Vagina (tissue), 2 donors: ENCODE measurements around the gene SEMA3E. TPM values are rescaled to one million over a fixed set of nuclear protein-coding genes. Genes with fewer than 3 reads are reported as not detected.

ENCODE experiments used
- DNase-seq, 2 donors: peaks; one replicate each; pipeline ENCODE4 v3.0.0-alpha.2; 2017; ENCODE audit errors: extremely low spot score in 2 of 2
- H3K27ac ChIP-seq: fragments of 200-600 bp; sonication (generic); one replicate; pipeline ENCODE4 v1.5.1; 2019
- H3K27me3 ChIP-seq: fragments of 200-600 bp; sonication (generic); one replicate; pipeline ENCODE4 v1.5.1; 2019
- H3K36me3 ChIP-seq, 2 donors: fragments of 200-600 bp; sonication (generic); one replicate each; pipeline ENCODE4 v1.5.1; 2017 to 2019
- H3K4me1 ChIP-seq: fragments of 200-600 bp; sonication (generic); one replicate; pipeline ENCODE4 v1.5.1; 2019
- H3K4me3 ChIP-seq, 2 donors: fragments of 200-600 bp; sonication (generic); 1 replicate in 1 of 2; 2 replicates in 1 of 2; pipeline ENCODE4 v1.5.1; 2016 to 2019
- H3K9me3 ChIP-seq: fragments of 200-600 bp; sonication (generic); one replicate; pipeline ENCODE4 v1.5.1; 2019
- POLR2A ChIP-seq, 2 donors: fragments of 450-650 bp; IDR thresholded peaks; one replicate each; pipeline ENCODE4 v1.6.1; 2017; ENCODE audit warnings: antibody characterized with exemption in 2 of 2, mild to moderate bottlenecking in 2 of 2, moderate library complexity in 2 of 2
- POLR2AphosphoS5 ChIP-seq, 2 donors: sonication (generic); formaldehyde crosslinking; IDR thresholded peaks; one replicate each; pipeline ENCODE4 v1.9.0; 2017; ENCODE audit warnings: antibody characterized with exemption in 2 of 2, mild to moderate bottlenecking in 2 of 2, low read depth in 1 of 2; ENCODE audit not compliant: insufficient read depth in 1 of 2
- intact Hi-C: fragments of 100-400 bp; cut with DNase I; formaldehyde crosslinking; loops from one replicate; pipeline ENCODE4 v1.15.1; 2023
- total RNA-seq: library from RNA; depleted of rRNA; stranded (reverse); fragments of >200 nt; gene quantifications from one replicate; pipeline ENCODE4 v1.2.3, GENCODE V29; 2016
- TF ChIP-seq, protein P1 (sequence below), 3 experiments: fragments of 450-650 bp in 2 of 3; fragments of 200-600 bp in 1 of 3; sonication (generic) in 1 of 3; IDR thresholded peaks; one replicate each; pipeline ENCODE4 v1.5.1; 2017 to 2019; ENCODE audit warnings: antibody characterized with exemption in 3 of 3, mild to moderate bottlenecking in 2 of 3, moderate library complexity in 2 of 3

SEMA3E gene
- total RNA-seq, 1 donor from 2014 or later, result 4.4 TPM

DNA sequence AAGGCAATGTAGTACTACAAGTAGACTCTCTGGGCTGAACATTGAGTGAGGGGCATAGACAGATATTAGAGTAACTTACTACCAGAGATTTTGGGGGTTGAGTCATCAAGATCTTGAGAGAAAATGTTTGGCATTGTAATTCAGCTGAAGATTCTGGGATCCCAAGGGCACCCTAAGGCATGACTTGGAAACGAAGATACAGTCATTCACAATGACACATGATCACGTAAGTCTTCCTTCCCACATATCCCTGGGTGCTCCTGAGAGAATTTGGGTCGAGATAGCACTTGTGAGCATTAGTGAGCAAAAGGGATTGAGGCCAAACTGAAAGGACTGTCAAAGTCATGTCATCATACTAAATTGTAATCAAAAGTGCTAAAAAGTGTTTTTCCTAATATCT is 293.8 kb downstream of the SEMA3E start:
- Histone ChIP-seq H3K36me3 (no peaks in the 10 kb centered on the region), H3K27ac (no peak overlapping the region), H3K4me1 (no peaks in the 10 kb centered on the region), H3K27me3 (no peaks in the 10 kb centered on the region), H3K4me3 (no peak overlapping the region), H3K9me3 (no peaks in the 10 kb centered on the region)
- TF ChIP-seq POLR2A (IDR thresholded peaks at IDR 0.05) (no peak), POLR2AphosphoS5 (IDR thresholded peaks at IDR 0.05; ENCODE audit: insufficient read depth in 1 of 2, low read depth in 1 of 2) (no peak)
- TF ChIP-seq, protein P1, sequence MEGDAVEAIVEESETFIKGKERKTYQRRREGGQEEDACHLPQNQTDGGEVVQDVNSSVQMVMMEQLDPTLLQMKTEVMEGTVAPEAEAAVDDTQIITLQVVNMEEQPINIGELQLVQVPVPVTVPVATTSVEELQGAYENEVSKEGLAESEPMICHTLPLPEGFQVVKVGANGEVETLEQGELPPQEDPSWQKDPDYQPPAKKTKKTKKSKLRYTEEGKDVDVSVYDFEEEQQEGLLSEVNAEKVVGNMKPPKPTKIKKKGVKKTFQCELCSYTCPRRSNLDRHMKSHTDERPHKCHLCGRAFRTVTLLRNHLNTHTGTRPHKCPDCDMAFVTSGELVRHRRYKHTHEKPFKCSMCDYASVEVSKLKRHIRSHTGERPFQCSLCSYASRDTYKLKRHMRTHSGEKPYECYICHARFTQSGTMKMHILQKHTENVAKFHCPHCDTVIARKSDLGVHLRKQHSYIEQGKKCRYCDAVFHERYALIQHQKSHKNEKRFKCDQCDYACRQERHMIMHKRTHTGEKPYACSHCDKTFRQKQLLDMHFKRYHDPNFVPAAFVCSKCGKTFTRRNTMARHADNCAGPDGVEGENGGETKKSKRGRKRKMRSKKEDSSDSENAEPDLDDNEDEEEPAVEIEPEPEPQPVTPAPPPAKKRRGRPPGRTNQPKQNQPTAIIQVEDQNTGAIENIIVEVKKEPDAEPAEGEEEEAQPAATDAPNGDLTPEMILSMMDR (IDR thresholded peaks at IDR 0.05), result no peak
- DNase-seq, result no peak
- intact Hi-C loops, result no loop called here

DNA sequence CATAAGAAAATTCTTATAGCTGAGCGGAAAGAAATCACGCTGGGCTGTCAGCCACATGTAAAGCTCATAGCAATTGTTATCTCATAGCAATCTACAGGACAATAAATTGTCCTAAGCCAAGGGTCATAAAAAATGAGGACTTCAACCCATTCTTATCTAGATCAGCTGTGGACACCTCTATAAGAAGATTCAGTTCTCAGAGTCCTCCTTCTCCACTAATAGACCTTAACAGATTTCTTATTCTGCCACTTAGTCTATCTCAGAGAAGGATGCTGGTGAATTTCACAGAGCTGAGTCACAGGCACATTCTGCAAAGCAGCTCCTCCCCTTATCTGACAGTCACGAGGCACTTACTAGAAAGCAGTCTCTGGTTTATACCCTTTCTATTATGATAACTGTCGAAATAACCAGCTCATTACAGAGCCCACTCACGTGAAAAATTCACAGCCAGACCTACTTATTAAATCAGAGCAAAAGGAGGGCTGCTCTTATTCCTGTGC is 300.9 kb downstream of the SEMA3E start:
- no peak for DNase-seq

DNA sequence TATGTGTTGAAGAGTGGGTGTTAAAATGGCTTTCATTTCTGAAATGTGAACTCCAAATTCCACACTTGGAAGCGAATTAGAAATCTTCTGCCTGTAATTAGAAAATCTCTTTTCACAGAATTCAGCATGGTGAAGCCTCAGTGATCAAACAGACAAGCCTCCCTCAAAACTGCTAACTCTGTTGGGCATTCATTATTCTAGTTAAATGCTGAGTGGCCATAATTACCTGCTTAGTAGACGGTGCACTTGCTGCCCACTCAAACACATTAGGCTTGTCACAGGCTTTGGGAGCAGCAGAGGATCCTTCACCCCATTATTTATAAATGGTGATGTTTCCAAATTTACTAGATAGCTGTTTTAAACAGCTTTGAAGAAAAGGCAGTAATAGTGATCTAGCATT is 309.0 kb downstream of the SEMA3E start:
- no peak overlapping the region for H3K4me3 ChIP-seq
- no peaks in the 10 kb centered on the region for H3K4me1 ChIP-seq
- no peak overlapping the region for H3K27ac ChIP-seq
- H3K9me3 ChIP-seq, result no peaks in the 10 kb centered on the region
- no peaks in the 10 kb centered on the region for H3K27me3 ChIP-seq
- no peaks in the 10 kb centered on the region for H3K36me3 ChIP-seq
- intact Hi-C loops, result no loop called here
- no peak for DNase-seq
- TF ChIP-seq POLR2A (IDR thresholded peaks at IDR 0.05), result no peak
- TF ChIP-seq POLR2AphosphoS5 (IDR thresholded peaks at IDR 0.05; ENCODE audit: insufficient read depth in 1 of 2, low read depth in 1 of 2), result no peak
- TF ChIP-seq, protein P1 (IDR thresholded peaks at IDR 0.05), result no peak

More for the DNA sequence above, 300.9 kb downstream of the SEMA3E start:
- H3K36me3 ChIP-seq, result no peaks in the 10 kb centered on the region
- TF ChIP-seq POLR2AphosphoS5 (IDR thresholded peaks at IDR 0.05; ENCODE audit: insufficient read depth in 1 of 2, low read depth in 1 of 2) (no peak), POLR2A (IDR thresholded peaks at IDR 0.05) (no peak)
- TF ChIP-seq, protein P1 (IDR thresholded peaks at IDR 0.05), result no peak
- intact Hi-C loops, result no loop called here
- no peak overlapping the region for H3K4me3 ChIP-seq
- H3K9me3 ChIP-seq, result no peaks in the 10 kb centered on the region
- no peaks in the 10 kb centered on the region for H3K27me3 ChIP-seq
- no peaks in the 10 kb centered on the region for H3K4me1 ChIP-seq
- H3K27ac ChIP-seq, result no peak overlapping the region

DNA sequence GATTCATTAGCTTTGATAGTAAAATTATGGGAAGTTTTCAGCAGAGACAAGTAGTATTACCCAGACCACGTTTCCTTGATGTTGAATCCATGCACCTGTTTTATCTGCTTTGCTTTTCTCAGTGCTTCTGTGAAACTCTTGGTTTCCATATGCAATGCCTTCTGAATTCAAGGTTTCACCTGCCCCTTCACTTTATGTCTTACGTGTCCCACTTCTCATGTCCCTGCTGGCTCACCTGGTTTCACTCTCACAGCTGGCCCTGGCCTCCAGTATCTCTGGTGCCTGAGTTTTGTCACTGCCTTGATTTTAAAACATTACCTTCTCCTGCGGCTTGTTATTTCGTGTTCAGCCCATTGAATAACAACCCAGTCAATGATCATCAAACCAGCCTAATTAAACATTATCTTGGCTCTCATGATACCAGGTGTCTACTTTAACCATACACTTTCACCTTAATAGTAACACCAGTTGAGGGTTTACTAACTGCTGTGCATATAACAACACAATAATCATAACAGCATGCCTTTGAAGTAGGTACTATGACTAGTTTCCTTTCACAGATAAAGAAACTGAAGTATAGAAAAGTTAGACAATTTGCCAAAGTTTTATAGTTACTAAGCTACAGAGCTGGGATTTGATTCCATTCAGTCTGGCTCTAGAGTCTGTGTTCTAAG is 310.5 kb downstream of the SEMA3E start:
- no peak for TF ChIP-seq POLR2AphosphoS5 (IDR thresholded peaks at IDR 0.05; ENCODE audit: insufficient read depth in 1 of 2, low read depth in 1 of 2)
- TF ChIP-seq, protein P1 (IDR thresholded peaks at IDR 0.05), result no peak
- TF ChIP-seq POLR2A (IDR thresholded peaks at IDR 0.05), result no peak
- Histone ChIP-seq H3K4me1 (no peaks in the 10 kb centered on the region), H3K27me3 (no peaks in the 10 kb centered on the region), H3K9me3 (no peaks in the 10 kb centered on the region), H3K27ac (no peak overlapping the region), H3K36me3 (no peaks in the 10 kb centered on the region), H3K4me3 (no peak overlapping the region)
- DNase-seq, result no peak
- intact Hi-C loops, result no loop called here

DNA sequence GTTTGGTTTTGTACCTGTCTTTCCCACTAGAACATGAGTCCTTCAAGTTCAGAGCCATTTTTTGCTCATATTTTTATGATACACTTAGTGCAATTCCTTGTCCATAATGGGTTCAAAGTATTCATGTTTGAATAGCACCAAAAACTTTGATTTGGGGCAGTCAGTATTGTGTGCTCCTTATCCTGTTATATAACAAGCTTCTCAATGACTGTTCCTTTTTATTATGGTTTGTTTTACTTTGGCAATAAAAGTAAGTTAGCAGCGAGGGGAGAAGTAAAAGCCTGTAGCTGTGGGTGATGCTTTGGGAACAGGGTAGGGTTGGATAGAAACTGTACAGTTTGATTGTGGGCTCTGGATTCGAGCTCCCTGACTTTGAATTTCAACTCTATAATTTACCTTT is 311.9 kb downstream of the SEMA3E start:
- no peak for DNase-seq
- TF ChIP-seq, protein P1 (IDR thresholded peaks at IDR 0.05), result no peak
- TF ChIP-seq POLR2A (IDR thresholded peaks at IDR 0.05) (no peak), POLR2AphosphoS5 (IDR thresholded peaks at IDR 0.05; ENCODE audit: insufficient read depth in 1 of 2, low read depth in 1 of 2) (no peak)
- Histone ChIP-seq H3K9me3 (no peaks in the 10 kb centered on the region), H3K27ac (no peak overlapping the region), H3K27me3 (no peaks in the 10 kb centered on the region), H3K4me1 (no peaks in the 10 kb centered on the region), H3K4me3 (no peak overlapping the region), H3K36me3 (no peaks in the 10 kb centered on the region)
- intact Hi-C loops, result no loop called here
